HepG2 (cell line): ENCODE measurements around the gene ANKRD11. TPM values are rescaled to one million over a fixed set of nuclear protein-coding genes. Genes with fewer than 3 reads are reported as not detected.

Experiments
- CHD2 ChIP-seq: IDR thresholded peaks from 2 replicates; pipeline ENCODE4 v1.6.1; 2011; ENCODE audit warnings: low read depth, low read length, improper control_type of control experiment
- CREM ChIP-seq, 2 experiments: sonication (generic) in 1 of 2; formaldehyde crosslinking in 1 of 2; IDR thresholded peaks; 2 replicates each; pipeline versions ENCODE4 v1.4.0 to v1.6.1; 2016 to 2020; ENCODE audit warnings: antibody characterized with exemption in 1 of 2, mild to moderate bottlenecking in 1 of 2, missing genetic modification reagents in 1 of 2
- DPF2 ChIP-seq: sonication (generic); formaldehyde crosslinking; IDR thresholded peaks from 2 replicates; pipeline ENCODE4 v1.4.0; 2020; ENCODE audit warnings: mild to moderate bottlenecking, low read depth, missing genetic modification reagents, borderline replicate concordance
- MAFF ChIP-seq: IDR thresholded peaks from 2 replicates; pipeline ENCODE4 v1.6.1; 2011; ENCODE audit warnings: low read depth, low read length, improper control_type of control experiment
- MATR3 ChIP-seq: sonication (generic); formaldehyde crosslinking; IDR thresholded peaks from 2 replicates; pipeline ENCODE4 v1.4.0; 2020; ENCODE audit warnings: missing genetic modification reagents
- POLR2G ChIP-seq: fragments of 200-400 bp; formaldehyde crosslinking; IDR thresholded peaks from 2 replicates; pipeline ENCODE4 v1.6.1; 2018; ENCODE audit warnings: mild to moderate bottlenecking, low read depth, low read length, moderate library complexity
- RELA ChIP-seq: sonication (generic); formaldehyde crosslinking; IDR thresholded peaks from 2 replicates; pipeline ENCODE4 v1.4.0; 2020; ENCODE audit warnings: missing genetic modification reagents
- SPEN ChIP-seq: sonication (generic); formaldehyde crosslinking; IDR thresholded peaks from 2 replicates; pipeline ENCODE4 v1.5.1; 2020; ENCODE audit warnings: low read depth, mild to moderate bottlenecking, missing genetic modification reagents
- ZFP36L1 ChIP-seq: sonication (generic); formaldehyde crosslinking; IDR thresholded peaks from 2 replicates; pipeline ENCODE4 v1.8.0; 2022; ENCODE audit warnings: mild to moderate bottlenecking, missing genetic modification reagents, moderate library complexity
- ZFP37 ChIP-seq: sonication (generic); formaldehyde crosslinking; IDR thresholded peaks from 2 replicates; pipeline ENCODE4 v1.4.0; 2020; ENCODE audit warnings: missing genetic modification reagents, borderline replicate concordance
- ZNF24 ChIP-seq: fragments of 450-650 bp; IDR thresholded peaks from 2 replicates; pipeline ENCODE4 v1.6.1; 2017; ENCODE audit warnings: antibody characterized with exemption, mild to moderate bottlenecking
- ZNF251 ChIP-seq: sonication (generic); formaldehyde crosslinking; IDR thresholded peaks from 2 replicates; pipeline ENCODE4 v1.9.0; 2021; ENCODE audit warnings: mild to moderate bottlenecking, missing genetic modification reagents
- ZNF451 ChIP-seq: sonication (generic); formaldehyde crosslinking; IDR thresholded peaks from 2 replicates; pipeline ENCODE4 v1.5.0; 2020; ENCODE audit warnings: mild to moderate bottlenecking, missing genetic modification reagents
- ZNF550 ChIP-seq: sonication (generic); formaldehyde crosslinking; IDR thresholded peaks from 2 replicates; pipeline ENCODE4 v1.4.0; 2020; ENCODE audit warnings: mild to moderate bottlenecking, missing genetic modification reagents, borderline replicate concordance
- ZNF749 ChIP-seq: sonication (generic); formaldehyde crosslinking; IDR thresholded peaks from 2 replicates; pipeline ENCODE4 v1.8.0; 2022; ENCODE audit warnings: mild to moderate bottlenecking, missing genetic modification reagents, moderate library complexity, borderline replicate concordance
- ZSCAN22 ChIP-seq: sonication (generic); formaldehyde crosslinking; IDR thresholded peaks from 2 replicates; pipeline ENCODE4 v1.4.0; 2020; ENCODE audit warnings: mild to moderate bottlenecking, missing genetic modification reagents
- polyA plus RNA-seq, 8 experiments: library from polyadenylated mRNA; depleted of rRNA in 3 of 8; stranded (reverse) in 7 of 8; unstranded in 1 of 8; fragments of >200 nt; fragmentation: Illumina TruSeq in 4 of 8; extraction: Trizol in 4 of 8; gene quantifications; 2 replicates each; pipeline versions ENCODE4 v1.2.1 to v1.2.3, GENCODE V29; 2011 to 2016; ENCODE audit warnings: low read depth in 4 of 8, missing spikeins in 1 of 8, mixed read lengths in 1 of 8; ENCODE audit not compliant: insufficient read depth in 1 of 8
- total RNA-seq, 5 experiments: library from RNA; depleted of rRNA; stranded (reverse); fragments of >200 nt; fragmentation: Illumina TruSeq; extraction: Trizol; gene quantifications; 2 replicates each; pipeline ENCODE4 v1.2.3, GENCODE V29; 2016; ENCODE audit warnings: low read depth in 1 of 5
- TF ChIP-seq, protein P1 (sequence below), 2 experiments: sonication (generic) in 1 of 2; formaldehyde crosslinking in 1 of 2; IDR thresholded peaks; 2 replicates each; pipeline versions ENCODE4 v1.4.0 to v1.6.1; 2016 to 2020; ENCODE audit warnings: borderline replicate concordance in 1 of 2, low read depth in 1 of 2, mild to moderate bottlenecking in 1 of 2, missing genetic modification reagents in 1 of 2
- TF ChIP-seq, protein P2 (sequence below): sonication (generic); formaldehyde crosslinking; IDR thresholded peaks from 2 replicates; pipeline ENCODE4 v1.4.0; 2020; ENCODE audit warnings: missing genetic modification reagents
- TF ChIP-seq, protein P3 (sequence below): IDR thresholded peaks from 2 replicates; pipeline ENCODE4 v1.6.1; 2016; ENCODE audit warnings: mild to moderate bottlenecking, missing biosample characterization, missing genetic modification reagents
- TF ChIP-seq, protein P4 (sequence below): IDR thresholded peaks from 2 replicates; pipeline ENCODE4 v1.6.1; 2016; ENCODE audit warnings: missing genetic modification reagents, missing compliant biosample characterization
- TF ChIP-seq, protein P5 (sequence below): sonication (generic); formaldehyde crosslinking; IDR thresholded peaks from 2 replicates; pipeline ENCODE4 v1.4.0; 2020; ENCODE audit warnings: missing genetic modification reagents

The ANKRD11 gene
- total and polyA plus RNA-seq, 2 of the 13 experiments (the other 11 are each of a cell fraction or from before 2014, with no cell fraction given), result 21.4 to 38.4 TPM

DNA sequence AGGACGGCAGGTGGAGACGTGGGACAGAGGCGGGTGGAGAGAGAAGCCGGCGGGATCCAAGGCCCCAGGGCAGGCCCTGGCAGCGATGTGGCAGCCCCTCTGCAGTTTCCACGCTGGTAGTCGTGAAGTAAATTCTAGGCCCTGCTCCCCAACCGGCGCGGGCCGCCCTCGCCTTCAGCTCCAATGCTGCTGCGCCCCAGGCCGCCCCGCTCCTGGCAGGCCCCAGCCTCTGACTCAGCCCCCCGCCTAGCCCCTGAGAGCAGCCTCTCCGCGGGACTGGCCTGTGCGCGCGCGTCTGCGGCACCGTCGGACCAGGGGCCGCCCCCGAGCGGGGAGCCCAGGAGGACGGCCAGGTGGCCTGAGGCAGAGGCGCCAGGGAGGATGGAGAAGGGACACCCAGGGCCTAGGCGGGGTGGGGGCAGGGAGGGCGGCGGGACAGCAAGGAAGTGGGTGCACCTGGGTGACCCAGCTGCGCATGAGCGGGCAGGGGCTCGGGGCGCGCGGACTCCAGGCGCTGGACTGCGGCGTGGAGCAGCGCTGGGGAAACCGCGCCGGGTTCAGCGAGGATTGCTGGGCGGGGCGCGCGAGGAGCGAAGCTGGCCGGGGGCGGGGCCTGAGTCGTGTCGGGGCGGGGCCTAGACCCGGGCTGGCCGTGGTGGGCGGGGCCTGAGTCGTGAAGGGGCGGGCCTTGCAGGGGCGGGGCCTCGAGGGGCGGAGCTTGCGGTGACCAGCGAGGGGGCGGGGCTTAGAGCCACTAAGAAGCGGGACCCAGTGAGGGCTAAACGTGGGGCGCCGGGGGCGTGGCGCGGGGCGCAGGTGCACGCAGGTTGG lies 243.2 kb downstream of the ANKRD11 start (continued):
- TF ChIP-seq ZNF24 (no peak), ZNF550 (CRISPR knock-in tag) (no peak), ZFP36L1 (peak; percentile 80; the same call in 1 of the 2 replicates), SPEN (peak; percentile 90), MAFF (no peak), ZNF749 (CRISPR knock-in tag) (peak; percentile 91; the same call in 1 of the 2 replicates), DPF2 (CRISPR knock-in tag) (no peak), CREM (IDR thresholded peaks at IDR 0.05) (no peak), CREM (CRISPR knock-in tag; IDR thresholded peaks at IDR 0.05) (no peak), ZNF451 (CRISPR knock-in tag) (peak; percentile 79), ZNF251 (CRISPR knock-in tag) (no peak), RELA (no peak), POLR2G (peak; percentile 70), MATR3 (CRISPR knock-in tag) (no peak), CHD2 (0 out of 2 replicates have a peak, but pooled peaks have one; percentile 35), ZSCAN22 (CRISPR knock-in tag) (no peak; the same call in 1 of the 2 replicates), ZFP37 (CRISPR knock-in tag) (no peak)
- TF ChIP-seq, protein P1, sequence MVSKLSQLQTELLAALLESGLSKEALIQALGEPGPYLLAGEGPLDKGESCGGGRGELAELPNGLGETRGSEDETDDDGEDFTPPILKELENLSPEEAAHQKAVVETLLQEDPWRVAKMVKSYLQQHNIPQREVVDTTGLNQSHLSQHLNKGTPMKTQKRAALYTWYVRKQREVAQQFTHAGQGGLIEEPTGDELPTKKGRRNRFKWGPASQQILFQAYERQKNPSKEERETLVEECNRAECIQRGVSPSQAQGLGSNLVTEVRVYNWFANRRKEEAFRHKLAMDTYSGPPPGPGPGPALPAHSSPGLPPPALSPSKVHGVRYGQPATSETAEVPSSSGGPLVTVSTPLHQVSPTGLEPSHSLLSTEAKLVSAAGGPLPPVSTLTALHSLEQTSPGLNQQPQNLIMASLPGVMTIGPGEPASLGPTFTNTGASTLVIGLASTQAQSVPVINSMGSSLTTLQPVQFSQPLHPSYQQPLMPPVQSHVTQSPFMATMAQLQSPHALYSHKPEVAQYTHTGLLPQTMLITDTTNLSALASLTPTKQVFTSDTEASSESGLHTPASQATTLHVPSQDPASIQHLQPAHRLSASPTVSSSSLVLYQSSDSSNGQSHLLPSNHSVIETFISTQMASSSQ (IDR thresholded peaks at IDR 0.05; ENCODE audit: low read depth), result 0 out of 2 replicates have a peak, but pooled peaks have one; percentile 9
- TF ChIP-seq, protein P1 (CRISPR knock-in tag; IDR thresholded peaks at IDR 0.05; ENCODE audit: borderline replicate concordance), result peak; percentile 27; the same call in 1 of the 2 replicates
- TF ChIP-seq, protein P2, sequence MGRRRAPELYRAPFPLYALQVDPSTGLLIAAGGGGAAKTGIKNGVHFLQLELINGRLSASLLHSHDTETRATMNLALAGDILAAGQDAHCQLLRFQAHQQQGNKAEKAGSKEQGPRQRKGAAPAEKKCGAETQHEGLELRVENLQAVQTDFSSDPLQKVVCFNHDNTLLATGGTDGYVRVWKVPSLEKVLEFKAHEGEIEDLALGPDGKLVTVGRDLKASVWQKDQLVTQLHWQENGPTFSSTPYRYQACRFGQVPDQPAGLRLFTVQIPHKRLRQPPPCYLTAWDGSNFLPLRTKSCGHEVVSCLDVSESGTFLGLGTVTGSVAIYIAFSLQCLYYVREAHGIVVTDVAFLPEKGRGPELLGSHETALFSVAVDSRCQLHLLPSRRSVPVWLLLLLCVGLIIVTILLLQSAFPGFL (CRISPR knock-in tag), result no peak
- TF ChIP-seq, protein P3, sequence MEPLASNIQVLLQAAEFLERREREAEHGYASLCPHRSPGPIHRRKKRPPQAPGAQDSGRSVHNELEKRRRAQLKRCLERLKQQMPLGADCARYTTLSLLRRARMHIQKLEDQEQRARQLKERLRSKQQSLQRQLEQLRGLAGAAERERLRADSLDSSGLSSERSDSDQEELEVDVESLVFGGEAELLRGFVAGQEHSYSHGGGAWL, result peak; percentile 29; the same call in 1 of the 2 replicates
- TF ChIP-seq, protein P4, sequence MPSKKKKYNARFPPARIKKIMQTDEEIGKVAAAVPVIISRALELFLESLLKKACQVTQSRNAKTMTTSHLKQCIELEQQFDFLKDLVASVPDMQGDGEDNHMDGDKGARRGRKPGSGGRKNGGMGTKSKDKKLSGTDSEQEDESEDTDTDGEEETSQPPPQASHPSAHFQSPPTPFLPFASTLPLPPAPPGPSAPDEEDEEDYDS (CRISPR knock-in tag), result peak; percentile 31
- TF ChIP-seq, protein P5, sequence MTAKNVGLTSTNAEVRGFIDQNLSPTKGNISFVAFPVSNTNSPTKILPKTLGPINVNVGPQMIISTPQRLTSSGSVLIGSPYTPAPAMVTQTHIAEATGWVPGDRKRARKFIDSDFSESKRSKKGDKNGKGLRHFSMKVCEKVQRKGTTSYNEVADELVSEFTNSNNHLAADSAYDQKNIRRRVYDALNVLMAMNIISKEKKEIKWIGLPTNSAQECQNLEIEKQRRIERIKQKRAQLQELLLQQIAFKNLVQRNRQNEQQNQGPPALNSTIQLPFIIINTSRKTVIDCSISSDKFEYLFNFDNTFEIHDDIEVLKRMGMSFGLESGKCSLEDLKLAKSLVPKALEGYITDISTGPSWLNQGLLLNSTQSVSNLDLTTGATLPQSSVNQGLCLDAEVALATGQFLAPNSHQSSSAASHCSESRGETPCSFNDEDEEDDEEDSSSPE (CRISPR knock-in tag), result peak; percentile 92
